NCI-H2171 (cell line): ENCODE data around the gene NEU4.
"Not testable (repeated sequence)": the region's sequence is repeated elsewhere in the genome, so short reads cannot be mapped to it uniquely, and the experiment has no call there.

Experiments used
- DNase-seq: peaks from one replicate; lab custom pipeline; 2025; lab: John Stamatoyannopoulos, UW

NEU4 gene

GRCh38 chr2:241813644-241814392 is 4.8 kb downstream of the NEU4 start:
- DNase-seq, result no peak

GRCh38 chr2:241814393-241814642 is 5.3 kb downstream of the NEU4 start:
- DNase-seq, result no peak

- no peak for DNase-seq
Observed at GRCh38 chr2:241814643-241815476, 5.9 kb downstream of the NEU4 start.

- DNase-seq, result no peak
Observed at GRCh38 chr2:241815477-241816430, 6.8 kb downstream of the NEU4 start.

GRCh38 chr2:241816431-241817121 is 7.6 kb downstream of the NEU4 start:
- DNase-seq, result no peak

- DNase-seq, result no peak
Observed at GRCh38 chr2:241817126-241817820, 8.3 kb downstream of the NEU4 start.

- not testable (repeated sequence) for DNase-seq
Observed at GRCh38 chr2:241817821-241818215, 8.8 kb downstream of the NEU4 start.

- DNase-seq, result no peak
Observed at GRCh38 chr2:241818229-241818942, 9.4 kb downstream of the NEU4 start.

- DNase-seq, result no peak
Observed at GRCh38 chr2:241818943-241819270, 9.9 kb downstream of the NEU4 start.

- not testable (repeated sequence) for DNase-seq
Observed at GRCh38 chr2:241819947-241820624, 11.1 kb downstream of the NEU4 start.

GRCh38 chr2:241820625-241821384 is 11.8 kb downstream of the NEU4 start:
- no peak for DNase-seq

- no peak for DNase-seq
Observed at GRCh38 chr2:241821460-241822263, 12.7 kb downstream of the NEU4 start.

GRCh38 chr2:241822264-241822623 is 13.3 kb downstream of the NEU4 start:
- no peak for DNase-seq

- DNase-seq, result not testable (repeated sequence)
Observed at GRCh38 chr2:241823531-241824437, 14.8 kb downstream of the NEU4 start.

- DNase-seq, result no peak
Observed at GRCh38 chr2:241827394-241827793, 18.4 kb downstream of the NEU4 start.

GRCh38 chr2:241833101-241833663 is 24.2 kb downstream of the NEU4 start:
- DNase-seq, result no peak
